LNCaP clone FGC (cell line): ENCODE results near the gene PHKG1.
"Not testable (repeated sequence)": the region's sequence is repeated elsewhere in the genome, so short reads cannot be mapped to it uniquely, and the experiment has no call there.

Experiments used
- DNase-seq: peaks from one replicate; pipeline ENCODE4 v3.0.0-alpha.2; 2011; ENCODE audit warnings: low read depth
- H3K4me3 ChIP-seq: 2 replicates; pipeline ENCODE4 v1.5.1; 2011; ENCODE audit warnings: mild to moderate bottlenecking, low read depth, low read length, control low read depth
- TF ChIP-seq, protein P1 (sequence below): IDR thresholded peaks from 2 replicates; pipeline ENCODE4 v1.5.1; 2012; ENCODE audit warnings: mild to moderate bottlenecking; ENCODE audit not compliant: control insufficient read depth, insufficient read depth; ENCODE audit errors: extremely low read depth

PHKG1 gene

GRCh38 chr7:56046721-56047445, 45.9 kb downstream of the PHKG1 start:
- H3K4me3 ChIP-seq: no peak overlapping the region
- DNase-seq: no peak
- TF ChIP-seq, protein P1, sequence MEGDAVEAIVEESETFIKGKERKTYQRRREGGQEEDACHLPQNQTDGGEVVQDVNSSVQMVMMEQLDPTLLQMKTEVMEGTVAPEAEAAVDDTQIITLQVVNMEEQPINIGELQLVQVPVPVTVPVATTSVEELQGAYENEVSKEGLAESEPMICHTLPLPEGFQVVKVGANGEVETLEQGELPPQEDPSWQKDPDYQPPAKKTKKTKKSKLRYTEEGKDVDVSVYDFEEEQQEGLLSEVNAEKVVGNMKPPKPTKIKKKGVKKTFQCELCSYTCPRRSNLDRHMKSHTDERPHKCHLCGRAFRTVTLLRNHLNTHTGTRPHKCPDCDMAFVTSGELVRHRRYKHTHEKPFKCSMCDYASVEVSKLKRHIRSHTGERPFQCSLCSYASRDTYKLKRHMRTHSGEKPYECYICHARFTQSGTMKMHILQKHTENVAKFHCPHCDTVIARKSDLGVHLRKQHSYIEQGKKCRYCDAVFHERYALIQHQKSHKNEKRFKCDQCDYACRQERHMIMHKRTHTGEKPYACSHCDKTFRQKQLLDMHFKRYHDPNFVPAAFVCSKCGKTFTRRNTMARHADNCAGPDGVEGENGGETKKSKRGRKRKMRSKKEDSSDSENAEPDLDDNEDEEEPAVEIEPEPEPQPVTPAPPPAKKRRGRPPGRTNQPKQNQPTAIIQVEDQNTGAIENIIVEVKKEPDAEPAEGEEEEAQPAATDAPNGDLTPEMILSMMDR: no peak

DNA sequence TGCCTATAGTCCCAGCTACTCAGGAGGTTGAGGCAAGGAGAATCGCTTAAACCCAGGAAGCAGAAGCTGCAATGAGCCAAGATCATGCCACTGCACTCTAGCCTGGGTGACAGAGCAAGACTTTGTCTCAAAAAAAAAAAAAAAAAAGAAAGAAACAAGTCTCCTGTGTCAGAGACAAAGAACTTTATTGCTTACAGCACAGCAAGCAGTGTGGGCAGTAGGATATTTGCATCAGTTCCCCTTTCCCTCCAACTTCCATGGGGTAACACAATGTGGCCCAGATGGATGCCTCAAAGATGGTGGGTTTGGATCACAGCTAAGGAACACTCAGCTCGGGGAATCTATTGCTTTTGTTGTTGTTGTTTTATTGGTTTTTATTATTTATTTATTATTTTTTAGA, 47.0 kb downstream of the PHKG1 start:
- DNase-seq: not testable (repeated sequence)

GRCh38 chr7:56040730-56041129, 52.0 kb downstream of the PHKG1 start:
- no peak for DNase-seq
- TF ChIP-seq, protein P1: no peak

More for the DNA sequence above, 47.0 kb downstream of the PHKG1 start:
- H3K4me3 ChIP-seq: not testable (repeated sequence)

DNA sequence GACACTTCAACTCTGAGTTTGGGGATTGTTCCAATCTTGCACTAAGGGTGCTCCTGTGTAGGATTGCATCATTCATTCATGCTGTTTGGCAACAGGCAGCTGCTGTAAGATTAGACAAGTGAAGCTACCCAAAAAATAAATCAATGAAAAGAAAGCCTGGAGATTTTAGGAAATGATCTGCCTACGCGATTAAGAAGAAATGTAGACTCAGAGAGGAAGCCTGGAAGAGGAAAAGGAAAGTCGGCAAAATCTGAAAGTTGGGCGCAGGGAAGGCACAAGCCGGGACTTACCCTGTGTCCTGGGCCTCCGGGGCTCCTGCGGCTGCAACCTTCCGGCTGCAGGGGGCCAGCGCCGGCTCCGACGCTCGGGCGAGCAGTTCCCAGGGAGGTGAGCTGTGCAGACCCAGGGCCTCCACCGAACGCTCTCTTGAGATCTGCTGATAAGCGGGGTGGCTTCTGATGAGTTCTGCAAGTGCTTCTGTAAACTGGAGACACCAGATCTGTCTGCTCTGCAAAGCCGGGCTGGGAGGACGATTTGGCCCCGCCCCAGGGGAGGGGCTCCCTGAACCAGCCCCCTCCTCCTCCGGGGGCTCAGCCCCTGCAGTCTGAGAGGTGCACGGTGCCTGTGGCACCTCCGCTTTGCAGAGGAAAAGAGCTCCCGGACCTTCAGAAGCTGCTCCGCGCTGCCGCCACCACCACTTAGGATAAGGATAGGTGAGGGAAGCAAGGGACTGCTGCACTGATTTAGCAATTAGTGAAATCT, 58.9 kb downstream of the PHKG1 start:
- H3K4me3 ChIP-seq: peak overlapping the region; percentile 78
- TF ChIP-seq, protein P1: no peak

More at GRCh38 chr7:56040730-56041129, 52.0 kb downstream of the PHKG1 start:
- H3K4me3 ChIP-seq: no peak overlapping the region

DNA sequence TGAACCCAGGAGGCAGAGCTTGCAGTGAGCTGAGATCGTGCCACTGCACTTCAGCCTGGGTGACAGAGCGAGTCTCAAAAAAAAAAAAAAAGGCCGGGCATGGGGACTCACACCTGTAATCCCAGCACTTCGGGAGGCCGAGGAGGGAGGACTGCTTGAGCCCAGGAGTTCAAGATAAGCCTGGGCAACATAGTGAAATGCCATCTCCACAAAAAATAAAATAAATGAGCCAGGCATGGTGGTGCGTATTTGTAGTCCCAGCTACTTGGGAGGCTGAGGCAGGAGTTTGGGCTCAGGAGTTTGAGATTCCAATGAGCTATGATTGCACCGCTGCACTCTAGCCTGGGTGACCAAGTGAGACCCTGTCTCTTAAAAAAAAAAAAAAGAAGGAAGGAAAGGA, 60.2 kb downstream of the PHKG1 start:
- not testable (repeated sequence) for DNase-seq, H3K4me3 ChIP-seq

More for the DNA sequence above, 58.9 kb downstream of the PHKG1 start:
- DNase-seq: peak; percentile 72

DNA sequence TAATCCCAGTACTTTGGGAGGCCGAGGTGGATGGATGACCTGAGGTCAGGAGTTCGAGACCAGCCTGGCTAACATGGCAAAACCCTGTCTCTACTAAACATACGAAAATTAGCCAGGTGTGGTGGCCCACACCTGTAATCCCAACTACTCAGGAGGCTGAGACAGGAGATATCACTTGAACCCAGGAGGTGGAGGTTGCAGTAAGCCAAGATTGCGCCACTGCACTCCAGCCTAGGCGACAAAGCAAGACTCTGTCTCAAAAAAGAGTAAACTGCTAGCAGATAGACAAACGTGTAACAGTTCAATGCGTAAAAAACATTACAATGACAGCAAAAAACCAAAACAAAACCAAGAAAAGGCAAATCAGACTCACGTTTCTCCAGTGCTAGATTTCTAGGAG, 61.2 kb downstream of the PHKG1 start:
- not testable (repeated sequence) for H3K4me3 ChIP-seq, DNase-seq

GRCh38 chr7:56030340-56030739, 62.4 kb downstream of the PHKG1 start:
- DNase-seq: no peak
- TF ChIP-seq, protein P1: no peak
- no peak overlapping the region for H3K4me3 ChIP-seq
